HG02610 (cell line): ENCODE results near the gene EHD4.

Experiments
- ATAC-seq: cut with Tn5 transposase; IDR thresholded peaks from one replicate; pipeline ENCODE4 v1.9.1; 2021; ENCODE audit warnings: mild to moderate bottlenecking, moderate library complexity; ENCODE audit not compliant: unreplicated experiment

The EHD4 gene

GRCh38 chr15:41848631-41849030 is 123.7 kb downstream of the EHD4 start:
- no peak for ATAC-seq

- no peak for ATAC-seq
Measured at GRCh38 chr15:41847981-41848380, 124.4 kb downstream of the EHD4 start.

GRCh38 chr15:41847206-41847605 is 125.2 kb downstream of the EHD4 start:
- ATAC-seq = no peak
